NCI-H2227 treated with DMSO at 0.1 percent for 48 hours (cell line): ENCODE data around the gene RBL2.
"Not testable (repeated sequence)": the region's sequence is repeated elsewhere in the genome, so short reads cannot be mapped to it uniquely, and the experiment has no call there.

Experiments
- DNase-seq: peaks from one replicate; lab custom pipeline; 2025; lab: John Stamatoyannopoulos, UW

Gene RBL2

DNA sequence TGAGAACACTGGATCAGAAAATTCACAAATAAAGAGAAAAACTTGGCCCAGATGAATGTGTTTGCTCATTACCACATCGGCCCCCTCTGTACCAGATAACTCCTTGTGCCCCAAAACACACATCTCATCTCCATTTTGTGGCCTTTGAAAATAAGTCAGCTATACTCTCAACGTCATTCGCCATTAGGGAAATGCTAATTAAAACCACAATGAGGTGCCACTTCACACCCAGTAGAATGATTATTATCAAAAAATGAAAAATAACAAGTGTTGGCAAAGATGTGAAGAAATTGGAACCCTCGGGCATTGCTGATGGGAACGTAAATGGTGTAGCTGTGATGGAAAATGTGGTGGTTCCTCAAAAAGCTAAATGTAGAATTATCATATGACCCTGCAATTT, 103.4 kb downstream of the RBL2 start:
- no peak for DNase-seq

DNA sequence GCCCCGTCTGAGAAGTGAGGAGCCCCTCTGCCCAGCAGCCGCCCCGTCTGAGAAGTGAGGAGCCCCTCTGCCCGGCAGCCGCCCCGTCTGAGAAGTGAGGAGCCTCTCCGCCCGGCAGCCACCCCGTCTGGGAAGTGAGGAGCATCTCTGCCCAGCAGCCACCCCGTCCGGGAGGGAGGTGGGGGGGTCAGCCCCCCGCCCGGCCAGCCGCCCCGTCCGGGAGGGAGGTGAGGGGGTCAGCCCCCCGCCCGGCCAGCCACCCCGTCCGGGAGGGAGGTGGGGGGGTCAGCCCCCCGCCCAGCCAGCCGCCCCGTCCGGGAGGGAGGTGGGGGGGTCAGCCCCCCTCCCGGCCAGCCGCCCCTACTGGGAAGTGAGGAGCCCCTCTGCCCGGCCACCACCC, 105.1 kb downstream of the RBL2 start:
- DNase-seq, result not testable (repeated sequence)

DNA sequence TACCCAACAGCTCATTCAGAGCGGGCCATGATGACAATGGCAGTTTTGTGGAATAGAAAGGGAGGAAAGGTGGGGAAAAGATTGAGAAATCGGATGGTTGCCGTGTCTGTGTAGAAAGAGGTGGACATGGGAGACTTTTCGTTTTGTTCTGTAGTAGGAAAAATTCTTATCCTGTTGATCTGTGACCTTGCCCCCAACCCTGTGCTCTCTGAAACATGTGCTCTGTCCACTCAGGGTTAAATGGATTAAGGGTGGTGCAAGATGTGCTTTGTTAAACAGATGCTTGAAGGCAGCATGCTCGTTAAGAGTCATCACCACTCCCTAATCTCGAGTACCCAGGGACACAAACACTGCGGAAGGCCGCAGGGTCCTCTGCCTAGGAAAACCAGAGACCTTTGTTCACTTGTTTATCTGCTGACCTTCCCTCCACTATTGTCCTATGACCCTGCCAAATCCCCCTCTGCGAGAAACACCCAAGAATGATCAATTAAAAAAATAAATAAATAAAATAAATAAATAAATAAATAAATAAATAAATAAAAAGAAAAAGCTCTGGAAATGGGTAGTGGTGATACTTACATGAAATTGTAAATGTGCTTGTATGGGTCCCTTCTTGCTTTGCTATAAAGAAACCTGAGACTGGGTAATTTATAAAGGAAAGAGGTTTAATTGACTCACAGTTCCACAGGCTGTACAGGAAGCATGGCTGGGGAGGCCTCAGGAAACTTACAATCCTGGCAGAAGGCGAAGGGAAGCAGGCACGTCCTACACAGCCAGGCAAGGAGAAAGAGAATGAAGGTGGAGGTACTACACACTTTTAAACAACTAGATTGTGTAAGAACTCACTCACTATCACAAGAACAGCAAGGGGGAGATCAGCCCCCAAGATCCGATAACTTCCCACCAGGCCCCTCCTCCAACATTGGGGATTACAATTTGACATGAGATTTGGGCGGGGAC, 105.8 kb downstream of the RBL2 start:
- not testable (repeated sequence) for DNase-seq
